ENCODE data around the gene CBX3. TPM values are rescaled to one million over a fixed set of nuclear protein-coding genes. Genes with fewer than 3 reads are reported as not detected.
"Not testable (repeated sequence)": the region's sequence is repeated elsewhere in the genome, so short reads cannot be mapped to it uniquely, and the experiment has no call there.

The CBX3 gene
- total RNA-seq, 1 donor from 2014 or later: 188 TPM

DNA sequence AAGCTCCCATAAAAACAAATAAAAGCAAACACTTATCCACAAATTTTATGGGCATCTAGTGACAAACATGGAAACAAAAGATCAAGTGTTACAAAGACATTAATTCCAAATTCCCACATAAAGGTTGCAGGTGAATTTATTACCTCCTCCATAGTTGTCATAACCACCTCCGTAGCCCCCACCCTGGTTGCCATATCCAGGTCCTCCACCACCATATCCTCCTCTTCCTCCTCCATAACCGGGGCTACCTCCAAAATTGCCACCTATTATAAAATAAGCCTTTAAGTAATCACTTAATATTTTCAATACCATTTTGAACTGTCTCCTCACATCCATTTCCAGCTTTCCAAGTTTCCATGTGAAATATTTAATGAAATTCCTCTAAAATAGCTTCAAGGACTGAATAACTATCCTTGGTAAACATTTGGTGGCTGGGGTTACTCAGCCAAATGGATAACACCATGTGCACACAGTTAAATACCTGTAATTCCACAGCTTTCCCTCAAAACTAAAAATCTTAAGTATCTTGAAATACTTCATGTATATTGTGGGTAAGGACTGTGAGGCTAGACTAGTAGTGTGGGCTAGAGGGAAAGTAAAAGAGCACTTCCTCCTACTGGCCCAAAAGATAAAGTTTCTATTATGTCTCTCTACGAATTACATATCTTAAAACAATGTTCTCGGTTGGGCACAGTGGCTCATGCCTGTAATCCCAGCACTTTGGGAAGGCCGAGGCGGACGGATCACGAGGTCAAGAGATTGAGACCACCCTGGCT lies 7.9 kb upstream of the CBX3 start:
- no peaks in the 10 kb centered on the region for H3K9me3 Mint-ChIP-seq
- TF ChIP-seq CTCF (conservative IDR thresholded peaks at IDR 0.05): no peak
- peaks cover 80% of the 10 kb centered on the region for H3K36me3 Mint-ChIP-seq
- H3K4me3 Mint-ChIP-seq: peak overlapping the region; percentile 70
- H3K27ac Mint-ChIP-seq: peak overlapping the region; percentile 76
- no peak for DNase-seq (ENCODE audit: extremely low spot score, unreplicated experiment)
- no peaks in the 10 kb centered on the region for H3K27me3 Mint-ChIP-seq
- peaks cover 44% of the 10 kb centered on the region for H3K4me1 Mint-ChIP-seq (ENCODE audit: unreplicated experiment)

GRCh38 chr7:26194764-26195163 lies 6.8 kb upstream of the CBX3 start:
- not testable (repeated sequence) for H3K4me3 Mint-ChIP-seq; DNase-seq (ENCODE audit: extremely low spot score, unreplicated experiment); H3K9me3 Mint-ChIP-seq; H3K27me3 Mint-ChIP-seq; H3K27ac Mint-ChIP-seq
- Mint-ChIP-seq H3K36me3 (peaks cover 81% of the 10 kb centered on the region), H3K4me1 (ENCODE audit: unreplicated experiment) (peaks cover 44% of the 10 kb centered on the region)

GRCh38 chr7:26195182-26195581 lies 6.4 kb upstream of the CBX3 start:
- Mint-ChIP-seq H3K27ac (no peak overlapping the region), H3K36me3 (peaks cover 80% of the 10 kb centered on the region), H3K4me3 (no peak overlapping the region), H3K9me3 (no peaks in the 10 kb centered on the region), H3K4me1 (ENCODE audit: unreplicated experiment) (peaks cover 44% of the 10 kb centered on the region), H3K27me3 (no peaks in the 10 kb centered on the region)
- no peak for DNase-seq (ENCODE audit: extremely low spot score, unreplicated experiment)
- no peak for TF ChIP-seq CTCF (conservative IDR thresholded peaks at IDR 0.05)

GRCh38 chr7:26195867-26196657 lies 5.5 kb upstream of the CBX3 start:
- no peak for TF ChIP-seq CTCF (conservative IDR thresholded peaks at IDR 0.05)
- Mint-ChIP-seq H3K4me3 (peak overlapping the region; percentile 72), H3K4me1 (ENCODE audit: unreplicated experiment) (peaks cover 44% of the 10 kb centered on the region), H3K27me3 (peaks cover 7% of the 10 kb centered on the region), H3K36me3 (peaks cover 79% of the 10 kb centered on the region), H3K27ac (peak overlapping the region; percentile 71), H3K9me3 (no peaks in the 10 kb centered on the region)
- DNase-seq (ENCODE audit: extremely low spot score, unreplicated experiment): no peak

GRCh38 chr7:26197153-26198115 lies 4.1 kb upstream of the CBX3 start:
- no peak for DNase-seq (ENCODE audit: extremely low spot score, unreplicated experiment)
- H3K27me3 Mint-ChIP-seq: peaks cover 7% of the 10 kb centered on the region
- no peaks in the 10 kb centered on the region for H3K9me3 Mint-ChIP-seq
- H3K27ac Mint-ChIP-seq: peak overlapping the region; percentile 100
- H3K36me3 Mint-ChIP-seq: peaks cover 71% of the 10 kb centered on the region
- peak overlapping the region; percentile 97 for H3K4me3 Mint-ChIP-seq
- no peak for TF ChIP-seq CTCF (conservative IDR thresholded peaks at IDR 0.05)
- H3K4me1 Mint-ChIP-seq (ENCODE audit: unreplicated experiment): peaks cover 38% of the 10 kb centered on the region

Measured in type B pancreatic cell (in vitro differentiated cells).